Neutrophil (primary cell): ENCODE measurements around the gene VIPAS39.

Source experiments
- H3K27ac ChIP-seq: fragments of 200-600 bp; sonication (generic); 2 replicates; pipeline ENCODE4 v1.5.1; 2016; ENCODE audit warnings: mild to moderate bottlenecking, moderate library complexity
- H3K27me3 ChIP-seq: fragments of 200-600 bp; sonication (generic); 2 replicates; pipeline ENCODE4 v1.6.0; 2016; ENCODE audit warnings: mild to moderate bottlenecking
- H3K36me3 ChIP-seq: fragments of 200-600 bp; sonication (generic); 2 replicates; pipeline ENCODE4 v1.5.1; 2017
- H3K4me1 ChIP-seq, 2 experiments: fragments of 200-600 bp in 1 of 2; sonication (generic) in 1 of 2; 1 replicate in 1 of 2; 2 replicates in 1 of 2; pipeline versions ENCODE4 v1.5.1 to v1.6.1; 2013 to 2016; ENCODE audit warnings: low read depth in 1 of 2, low read length in 1 of 2, mild to moderate bottlenecking in 1 of 2, moderate library complexity in 1 of 2; ENCODE audit not compliant: control insufficient read depth in 1 of 2, insufficient read depth in 1 of 2
- H3K4me3 ChIP-seq, 2 experiments: fragments of 200-600 bp in 1 of 2; sonication (generic) in 1 of 2; 1 replicate in 1 of 2; 2 replicates in 1 of 2; pipeline ENCODE4 v1.5.1; 2013 to 2016; ENCODE audit warnings: low read depth in 1 of 2, low read length in 1 of 2, mild to moderate bottlenecking in 1 of 2, moderate library complexity in 1 of 2
- H3K9me3 ChIP-seq: fragments of 200-600 bp; sonication (generic); 2 replicates; pipeline ENCODE4 v1.5.1; 2016
- CTCF ChIP-seq: fragments of 200-600 bp; sonication (generic); IDR thresholded peaks from 2 replicates; pipeline ENCODE4 v1.5.1; 2016; ENCODE audit warnings: antibody characterized with exemption

VIPAS39 gene

DNA sequence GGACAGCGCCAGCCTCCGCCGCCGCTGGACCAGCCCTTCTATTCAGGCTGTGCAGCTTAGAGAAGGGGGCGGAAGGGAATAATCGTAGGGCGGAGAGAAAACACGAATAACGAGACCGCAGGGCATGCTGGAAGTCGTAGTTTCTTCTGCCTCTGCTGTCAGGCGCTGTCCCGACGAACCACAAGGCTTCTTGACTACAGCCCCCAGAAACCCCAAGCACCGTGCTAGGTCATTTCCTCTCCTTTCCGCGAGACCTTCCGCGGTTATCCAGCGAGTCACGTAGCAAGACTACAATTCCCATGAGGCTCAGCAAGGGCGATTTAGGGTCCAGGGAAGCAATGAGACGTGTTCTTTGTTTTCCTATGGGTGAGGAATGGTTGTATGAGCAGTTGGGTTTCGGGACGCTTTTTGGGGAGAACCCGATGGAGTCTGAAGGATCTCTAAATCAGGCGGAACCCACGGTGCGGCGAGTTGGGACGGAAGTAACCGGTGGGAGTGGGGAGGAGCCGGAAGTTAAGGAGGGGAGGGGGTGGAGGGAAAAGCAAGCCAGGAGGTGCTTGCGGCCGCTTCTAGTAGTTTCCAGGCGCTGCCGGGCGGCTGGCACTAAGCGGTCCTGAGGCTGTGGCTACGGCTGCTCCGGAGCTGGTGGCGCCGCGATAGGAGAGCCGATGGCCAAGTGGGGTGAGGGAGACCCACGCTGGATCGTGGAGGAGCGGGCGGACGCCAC lies at the start of gene VIPAS39, which contains the start of gene AHSA1:
Gene VIPAS39, minus strand, starts transcription at position 80 of the 727 bp plus-strand sequence. CDS start 3,499 bp downstream, outside the sequence.
Gene AHSA1, plus strand, starts transcription at position 572 of the 727 bp plus-strand sequence. Its CDS starts 97 bp downstream, at position 669.
- no peak for TF ChIP-seq CTCF
- Histone ChIP-seq H3K4me3 (peak within 1 kb of the TSS; percentile 94 to 95), H3K4me1 (peaks cover 24 to 28% of the 10 kb centered on the region in 2 experiments)

DNA sequence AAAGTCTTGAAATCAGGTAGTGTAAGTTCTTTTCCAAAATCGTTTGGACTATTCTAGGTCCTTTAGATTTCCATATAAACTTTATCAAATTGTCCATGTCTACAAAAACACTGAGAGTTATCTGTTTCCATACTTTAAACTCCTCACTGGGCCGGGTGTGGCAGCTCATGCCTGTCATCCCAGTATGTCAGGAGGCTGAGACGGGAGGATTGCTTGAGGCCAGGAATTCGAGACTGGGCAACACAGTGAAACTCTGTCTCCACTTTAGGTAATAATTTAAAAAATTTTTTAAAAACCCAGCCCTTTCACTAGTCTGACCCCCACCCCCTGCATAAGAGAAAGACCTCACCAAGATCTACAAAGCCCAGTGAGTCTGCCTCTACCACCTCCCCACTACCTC lies 47.6 kb upstream of the VIPAS39 start:
- Histone ChIP-seq H3K27me3 (peaks cover 18% of the 10 kb centered on the region), H3K4me3 (no peak overlapping the region), H3K4me1 (peaks cover 7 to 11% of the 10 kb centered on the region in 2 experiments), H3K27ac (no peak overlapping the region), H3K36me3 (peaks cover 40% of the 10 kb centered on the region), H3K9me3 (no peaks in the 10 kb centered on the region)
- no peak for TF ChIP-seq CTCF

More for the DNA sequence above, at the start of gene VIPAS39, which contains the start of gene AHSA1:
- peak within 1 kb of the TSS; percentile 86 for H3K27ac ChIP-seq
- peaks cover 41% of the 10 kb centered on the region for H3K36me3 ChIP-seq
- H3K9me3 ChIP-seq: no peaks in the 10 kb centered on the region
- H3K27me3 ChIP-seq: no peaks in the 10 kb centered on the region

DNA sequence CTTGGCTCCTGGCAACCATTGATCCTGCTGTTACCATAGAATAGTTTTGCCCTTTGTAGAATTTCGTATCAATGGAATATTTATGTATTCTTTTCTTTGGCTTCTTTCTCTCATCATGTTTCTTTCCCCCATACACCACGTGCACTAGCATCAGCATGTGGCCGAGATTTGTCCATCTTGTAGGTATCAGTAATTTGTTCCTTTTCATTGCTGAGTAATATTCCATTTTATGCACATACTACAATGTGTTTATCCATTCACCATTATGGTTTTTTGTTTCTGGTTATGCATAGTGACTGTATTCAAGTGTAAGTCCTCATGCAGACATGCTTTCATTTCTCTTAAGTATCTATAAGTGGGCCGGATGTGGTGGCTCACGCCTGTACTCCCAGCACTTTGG lies 45.7 kb upstream of the VIPAS39 start:
- Histone ChIP-seq H3K9me3 (no peaks in the 10 kb centered on the region), H3K4me3 (no peak overlapping the region), H3K4me1 (peaks cover 10 to 17% of the 10 kb centered on the region in 2 experiments), H3K36me3 (peaks cover 23% of the 10 kb centered on the region), H3K27ac (no peak overlapping the region), H3K27me3 (peaks cover 37% of the 10 kb centered on the region)
- TF ChIP-seq CTCF: no peak

DNA sequence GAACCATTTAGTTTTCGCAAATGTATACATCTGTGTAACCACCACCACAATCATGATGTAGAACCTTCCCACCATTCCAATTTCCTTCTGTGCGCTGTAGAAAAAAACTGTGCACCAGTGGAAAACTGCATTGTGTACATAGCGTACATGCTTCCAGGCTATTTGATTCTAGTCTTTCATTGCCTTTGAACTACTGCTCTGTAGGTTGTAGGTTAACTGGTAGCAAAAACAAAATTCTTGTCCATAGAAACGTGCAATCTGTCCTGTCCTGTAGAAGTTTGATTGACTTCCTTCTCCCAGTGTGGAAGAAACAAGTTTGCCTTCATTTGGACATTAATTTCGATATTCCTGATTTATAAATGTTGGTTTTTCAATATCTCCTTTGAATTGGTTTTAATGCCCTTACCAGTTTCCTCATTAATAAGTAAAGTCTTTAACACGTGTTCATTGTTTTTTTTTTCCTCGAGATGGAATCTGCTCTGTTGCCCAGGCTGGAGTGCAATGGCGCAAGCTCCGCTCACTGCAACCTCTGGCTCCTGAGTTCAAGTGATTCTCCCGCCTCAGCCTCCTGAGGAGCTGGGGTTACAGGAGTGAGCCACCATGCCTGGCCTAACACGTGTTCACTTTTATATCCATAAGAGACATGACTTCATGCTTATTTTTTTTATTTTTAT lies 44.8 kb upstream of the VIPAS39 start:
- no peak overlapping the region for H3K4me3 ChIP-seq
- peaks cover 13 to 17% of the 10 kb centered on the region in 2 experiments for H3K4me1 ChIP-seq
- peaks cover 14% of the 10 kb centered on the region for H3K36me3 ChIP-seq
- no peak overlapping the region for H3K27ac ChIP-seq
- peaks cover 46% of the 10 kb centered on the region for H3K27me3 ChIP-seq
- TF ChIP-seq CTCF: no peak
- H3K9me3 ChIP-seq: no peaks in the 10 kb centered on the region

DNA sequence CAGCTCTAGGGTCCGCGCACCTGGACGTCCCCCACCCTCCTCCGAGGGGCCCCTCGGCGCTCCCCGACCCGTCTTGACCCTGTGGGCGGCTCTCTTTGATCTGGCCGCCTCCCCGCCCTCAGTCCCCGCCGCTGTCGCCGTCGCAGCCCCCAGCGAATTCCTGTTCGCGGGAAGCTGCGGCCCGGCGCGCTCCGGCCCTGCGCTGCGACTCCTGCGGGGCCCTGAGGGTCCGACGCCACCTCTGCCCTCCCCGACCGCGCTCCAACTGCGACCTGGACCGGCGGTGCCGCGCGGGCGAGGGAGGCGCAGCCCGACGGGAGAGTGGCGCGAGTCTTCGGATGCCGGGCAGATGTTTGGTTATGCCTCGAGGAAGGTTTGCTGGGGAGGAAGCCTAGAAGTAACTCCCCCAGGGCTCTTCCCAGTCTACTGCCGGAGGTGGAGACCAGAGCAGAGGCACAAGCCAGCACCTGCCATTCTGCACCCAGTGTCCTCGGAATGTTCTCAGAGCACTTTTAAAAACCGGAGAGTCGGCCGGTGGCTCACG lies 41.7 kb upstream of the VIPAS39 start:
- peak overlapping the region in 1 of 2 experiments; percentile 56 for H3K4me3 ChIP-seq
- H3K36me3 ChIP-seq: no peaks in the 10 kb centered on the region
- H3K4me1 ChIP-seq: peaks cover 13 to 17% of the 10 kb centered on the region in 2 experiments
- H3K27me3 ChIP-seq: peaks cover 68% of the 10 kb centered on the region
- no peak overlapping the region for H3K27ac ChIP-seq
- TF ChIP-seq CTCF: no peak
- H3K9me3 ChIP-seq: no peaks in the 10 kb centered on the region
